Measurements from ENCODE around the gene FILIP1L. TPM values are rescaled to one million over a fixed set of nuclear protein-coding genes. Genes with fewer than 3 reads are reported as not detected.

Gene FILIP1L
- total and polyA plus RNA-seq, 2 of the 8 experiments (the other 6 are each of a cell fraction or from before 2014, with no cell fraction given), result 0.06 to 0.09 TPM

GRCh38 chr3:99884484-99884883 is 229.8 kb downstream of the FILIP1L start:
- no peak overlapping the region for H2BK15ac ChIP-seq (ENCODE audit: low read length)
- H3K56ac ChIP-seq (replicated peaks; ENCODE audit: insufficient read length, low read depth, low read length), result no peak overlapping the region
- no peaks in the 10 kb centered on the region for H3K23me2 ChIP-seq (ENCODE audit: low read depth, low read length)
- no peak overlapping the region for H2BK120ac ChIP-seq (replicated peaks; ENCODE audit: low read depth, low read length)
- H4K5ac ChIP-seq (ENCODE audit: insufficient read length, low read depth, low read length), result no peak overlapping the region
- 80% methylated on average over 2 of the region's 2 CpGs; no CpG with 5 or more reads in 1 of the 2 experiments for WGBS, 2 experiments (ENCODE audit: extremely low coverage in 1 of 2, insufficient coverage in 1 of 2, insufficient read length in 1 of 2, insufficient replicate concordance in 2 of 2, low coverage in 1 of 2, low lambda C conversion rate in 2 of 2, missing lambda C conversion rate in 1 of 2)
- TF ChIP-seq RFX5 (IDR thresholded peaks at IDR 0.05; ENCODE audit: borderline replicate concordance, low read depth, low read length) (no peak), EP300 (IDR thresholded peaks at IDR 0.05; ENCODE audit: borderline replicate concordance in 1 of 2, low read depth in 2 of 2, low read length in 2 of 2) (no peak), CBX5 (IDR thresholded peaks at IDR 0.05; ENCODE audit: low read depth, low read length) (no peak), TCF12 (IDR thresholded peaks at IDR 0.05; ENCODE audit: low read depth, low read length) (no peak), FOSL1 (IDR thresholded peaks at IDR 0.05; ENCODE audit: insufficient read depth, low read depth, low read length) (no peak), SRF (IDR thresholded peaks at IDR 0.05; ENCODE audit: low read depth, low read length) (no peak), KDM1A (IDR thresholded peaks at IDR 0.05; ENCODE audit: borderline replicate concordance, low read length) (no peak), JUN (IDR thresholded peaks at IDR 0.05; ENCODE audit: low read depth, low read length) (no peak)
- no peak overlapping the region for H2AFZ ChIP-seq (ENCODE audit: low read length)
- ChIA-PET CTCF (ENCODE audit: partially characterized antibody) (no interaction called here), POLR2A (ENCODE audit: partially characterized antibody) (no interaction called here)
- H2AK5ac ChIP-seq (ENCODE audit: low read depth, low read length), result no peak overlapping the region
- no peak overlapping the region for H3K14ac ChIP-seq (ENCODE audit: insufficient read length)
- no peaks in the 10 kb centered on the region for H3K79me2 ChIP-seq (ENCODE audit: control insufficient read depth in 1 of 2, insufficient read depth in 2 of 2, low read length in 2 of 2)
- no peaks in the 10 kb centered on the region for H3K9me3 ChIP-seq (ENCODE audit: insufficient read depth in 2 of 2, low read depth in 1 of 2, low read length in 1 of 2)
- no peak overlapping the region for H3K27ac ChIP-seq (ENCODE audit: low read depth, low read length)
- no peak overlapping the region for H3K4me3 ChIP-seq (ENCODE audit: extremely low read depth in 1 of 4, insufficient read depth in 2 of 4, low read depth in 3 of 4, low read length in 4 of 4)
- DNase-seq (ENCODE audit: low read depth in 1 of 2, low spot score in 2 of 2) (no peak), FAIRE-seq (no peak)
- peaks cover 0 to 6% (median 2%) of the 10 kb centered on the region in 4 experiments; a peak in 3 of 7 replicates for H3K27me3 ChIP-seq (replicated peaks in 1 of 4; ENCODE audit: control insufficient read depth in 3 of 4, extremely low read depth in 1 of 4, insufficient read depth in 3 of 4, low read length in 3 of 4)
- H3K79me1 ChIP-seq (ENCODE audit: low read depth, low read length), result no peaks in the 10 kb centered on the region; the same call in 1 of the 2 replicates
- no peak overlapping the region for H2BK5ac ChIP-seq (ENCODE audit: low read depth, low read length)
- no peak overlapping the region for H2BK20ac ChIP-seq (ENCODE audit: low read length)
- H4K8ac ChIP-seq (ENCODE audit: extremely low read depth, insufficient read depth, low read length), result no peak overlapping the region
- no peaks in the 10 kb centered on the region for H3K36me3 ChIP-seq (ENCODE audit: control insufficient read depth in 2 of 4, insufficient read depth in 4 of 4, low read length in 3 of 4)
- no peak overlapping the region for H3K9ac ChIP-seq (replicated peaks in 1 of 4; ENCODE audit: extremely low read depth in 1 of 4, low read depth in 3 of 4, low read length in 3 of 4)
- no peak overlapping the region for H4K91ac ChIP-seq (replicated peaks; ENCODE audit: insufficient read length, low read length)
- no peak overlapping the region for H3K23ac ChIP-seq (ENCODE audit: insufficient read length)
- H2BK12ac ChIP-seq (ENCODE audit: low read depth, low read length), result no peak overlapping the region
- H3K4me2 ChIP-seq (ENCODE audit: insufficient read depth in 1 of 2, low read depth in 2 of 2, low read length in 2 of 2), result no peak overlapping the region
- no peaks in the 10 kb centered on the region for H3K4me1 ChIP-seq (replicated peaks in 1 of 4; ENCODE audit: control insufficient read depth in 3 of 4, insufficient read depth in 4 of 4, low read length in 3 of 4)
- H4K20me1 ChIP-seq (replicated peaks in 1 of 2; ENCODE audit: control insufficient read depth in 1 of 2, insufficient read depth in 2 of 2, low read length in 2 of 2), result peaks cover under 1 to 4% of the 10 kb centered on the region in 2 experiments
- H3K18ac ChIP-seq (ENCODE audit: extremely low read depth, low read length), result no peak overlapping the region
- no peak overlapping the region for H3K4ac ChIP-seq (replicated peaks; ENCODE audit: insufficient read length, low read depth, low read length)

Measured in H1 (cell line).